Mesenchymal stem cell (in vitro differentiated cells and primary cell): ENCODE results near the gene ANKH.

Source experiments
- DNase-seq: peaks from one replicate; pipeline ENCODE4 v3.0.0-alpha.2; 2013
- H2AFZ ChIP-seq: one replicate; pipeline ENCODE4 v1.6.1; 2013; ENCODE audit warnings: low read depth, mild to moderate bottlenecking, control low read depth, inconsistent platforms, low read length, moderate library complexity
- H2AK5ac ChIP-seq: 2 replicates; pipeline ENCODE4 v1.6.1; 2013; ENCODE audit warnings: low read length, moderate library complexity, mild to moderate bottlenecking, inconsistent platforms; ENCODE audit not compliant: severe bottlenecking
- H2BK120ac ChIP-seq: one replicate; pipeline ENCODE4 v1.6.1; 2013; ENCODE audit warnings: low read depth, mild to moderate bottlenecking, inconsistent platforms, low read length, moderate library complexity
- H2BK12ac ChIP-seq, 2 experiments: one replicate each; pipeline ENCODE4 v1.6.1; 2013; ENCODE audit warnings: inconsistent platforms in 2 of 2, low read length in 2 of 2, mild to moderate bottlenecking in 2 of 2, moderate library complexity in 2 of 2, control low read depth in 1 of 2
- H2BK15ac ChIP-seq: one replicate; pipeline ENCODE4 v1.6.1; 2013; ENCODE audit warnings: mild to moderate bottlenecking, low read depth, inconsistent platforms; ENCODE audit not compliant: poor library complexity, severe bottlenecking
- H2BK5ac ChIP-seq: 2 replicates; pipeline ENCODE4 v1.6.1; 2013; ENCODE audit warnings: low read depth, mild to moderate bottlenecking, low read length, control low read depth, inconsistent platforms; ENCODE audit not compliant: poor library complexity, severe bottlenecking
- H3K14ac ChIP-seq, 2 experiments: one replicate each; pipeline ENCODE4 v1.6.1; 2013; ENCODE audit warnings: inconsistent platforms in 2 of 2, low read length in 2 of 2, control low read depth in 1 of 2, mild to moderate bottlenecking in 1 of 2, moderate library complexity in 1 of 2
- H3K18ac ChIP-seq, 2 experiments: one replicate each; pipeline ENCODE4 v1.6.1; 2013; ENCODE audit warnings: inconsistent platforms in 2 of 2, low read length in 2 of 2, control low read depth in 1 of 2, low read depth in 1 of 2, mild to moderate bottlenecking in 1 of 2
- H3K23ac ChIP-seq, 2 experiments: one replicate each; pipeline ENCODE4 v1.6.1; 2013; ENCODE audit warnings: inconsistent platforms in 2 of 2, low read length in 2 of 2, mild to moderate bottlenecking in 2 of 2, moderate library complexity in 2 of 2, control low read depth in 1 of 2
- H3K27ac ChIP-seq: 2 replicates; pipeline ENCODE4 v1.5.1; 2013; ENCODE audit warnings: mild to moderate bottlenecking, moderate library complexity, low read length, control low read depth, inconsistent platforms; ENCODE audit not compliant: poor library complexity, severe bottlenecking
- H3K27me3 ChIP-seq, 2 experiments: 2 replicates each; pipeline versions ENCODE4 v1.6.1 to v1.7.0; 2013; ENCODE audit warnings: low read length in 2 of 2, mild to moderate bottlenecking in 2 of 2, moderate library complexity in 2 of 2, control low read depth in 1 of 2, inconsistent platforms in 1 of 2; ENCODE audit not compliant: control insufficient read depth in 1 of 2, insufficient read depth in 1 of 2
- H3K36me3 ChIP-seq, 2 experiments: 2 replicates each; pipeline versions ENCODE4 v1.6.1 to v1.7.0; 2013; ENCODE audit warnings: low read length in 2 of 2, control low read depth in 1 of 2, inconsistent platforms in 1 of 2, low read depth in 1 of 2, mild to moderate bottlenecking in 1 of 2; ENCODE audit not compliant: insufficient read depth in 2 of 2, control insufficient read depth in 1 of 2
- H3K4ac ChIP-seq, 2 experiments: one replicate each; pipeline ENCODE4 v1.6.1; 2013; ENCODE audit warnings: inconsistent platforms in 2 of 2, low read length in 2 of 2, mild to moderate bottlenecking in 2 of 2, moderate library complexity in 2 of 2, control low read depth in 1 of 2, low read depth in 1 of 2
- H3K4me1 ChIP-seq: 2 replicates; pipeline ENCODE4 v1.6.1; 2013; ENCODE audit warnings: low read depth, low read length, control low read depth; ENCODE audit not compliant: control insufficient read depth, insufficient read depth
- H3K4me2 ChIP-seq: 2 replicates; pipeline ENCODE4 v1.6.1; 2013; ENCODE audit warnings: low read length, mild to moderate bottlenecking, inconsistent platforms; ENCODE audit not compliant: poor library complexity, severe bottlenecking
- H3K4me3 ChIP-seq, 2 experiments: 2 replicates each; pipeline versions ENCODE4 v1.5.1 to v1.7.0; 2013; ENCODE audit warnings: low read length in 2 of 2, mild to moderate bottlenecking in 2 of 2, control low read depth in 1 of 2, low read depth in 1 of 2; ENCODE audit not compliant: insufficient read depth in 1 of 2
- H3K79me1 ChIP-seq: replicated peaks from 2 replicates; pipeline ENCODE4 v1.6.1; 2013; ENCODE audit warnings: mild to moderate bottlenecking, control low read depth, low read length, inconsistent platforms; ENCODE audit not compliant: poor library complexity, severe bottlenecking
- H3K9ac ChIP-seq: 2 replicates; pipeline ENCODE4 v1.7.0; 2013; ENCODE audit warnings: mild to moderate bottlenecking, low read length, moderate library complexity
- H3K9me3 ChIP-seq: 2 replicates; pipeline ENCODE4 v1.7.0; 2013; ENCODE audit warnings: mild to moderate bottlenecking, low read length; ENCODE audit not compliant: control insufficient read depth
- H4K8ac ChIP-seq: one replicate; pipeline ENCODE4 v1.6.1; 2013; ENCODE audit warnings: inconsistent platforms, mild to moderate bottlenecking, low read length, moderate library complexity
- H4K91ac ChIP-seq: one replicate; pipeline ENCODE4 v1.6.1; 2013; ENCODE audit warnings: mild to moderate bottlenecking, low read length, inconsistent platforms
- WGBS: methylation state at CpG from one replicate; pipeline ENCODE4 v1.1.7; 2013; ENCODE audit warnings: mixed read lengths; 5-methylcytosine and 5-hydroxymethylcytosine counted together

ANKH gene

DNA sequence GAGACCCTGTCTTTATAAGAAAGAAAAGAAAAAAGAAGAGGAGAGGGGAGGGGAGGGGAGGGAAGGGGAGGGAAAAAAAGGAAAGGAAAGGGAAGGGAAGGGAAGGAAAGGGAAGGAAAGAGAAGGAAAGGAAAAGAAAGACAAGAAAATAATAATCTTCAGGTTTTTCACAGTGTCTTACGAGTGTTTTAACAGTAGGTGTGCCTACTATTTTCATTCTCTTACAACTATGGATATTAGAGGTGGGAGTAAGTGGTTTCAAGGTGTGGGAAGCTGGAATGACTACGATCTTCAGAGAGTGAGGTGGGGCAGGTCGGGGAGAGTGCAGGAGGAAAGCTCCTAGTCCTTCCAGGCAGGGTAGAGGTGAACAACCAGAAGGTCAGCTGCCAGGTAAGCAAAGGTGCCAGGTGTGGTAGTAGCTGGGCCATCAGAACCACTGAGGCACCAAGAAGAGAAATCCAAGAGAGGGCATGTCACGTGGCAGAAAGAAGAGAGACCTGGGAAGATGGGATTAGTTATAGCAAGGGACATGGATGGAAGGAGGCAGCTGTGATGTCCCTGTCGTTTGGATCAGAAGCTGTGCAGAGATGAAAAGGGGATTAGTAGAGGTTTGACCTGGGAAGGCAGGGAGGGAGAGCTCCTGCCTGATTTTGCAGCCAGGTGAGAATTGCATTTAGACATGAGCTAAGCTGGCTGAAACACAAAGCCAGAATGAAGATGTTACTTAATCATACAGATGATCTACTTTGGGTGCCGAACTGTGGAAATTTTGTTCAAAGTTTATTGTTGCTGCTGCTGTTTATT lies 111.6 kb downstream of the ANKH start:
- Histone ChIP-seq H2AK5ac (no peak overlapping the region), H3K4me3 (no peak overlapping the region), H3K14ac (no peak overlapping the region), H3K9ac (no peak overlapping the region), H3K18ac (no peak overlapping the region), H2AFZ (no peak overlapping the region), H2BK15ac (no peak overlapping the region), H3K9me3 (no peaks in the 10 kb centered on the region), H3K27me3 (no peaks in the 10 kb centered on the region), H3K4me2 (no peak overlapping the region), H2BK120ac (no peak overlapping the region), H3K23ac (no peak overlapping the region), H3K4ac (no peak overlapping the region), H4K8ac (no peak overlapping the region), H4K91ac (no peak overlapping the region), H2BK5ac (no peak overlapping the region), H3K27ac (no peak overlapping the region), H3K4me1 (no peaks in the 10 kb centered on the region), H2BK12ac (no peak overlapping the region), H3K79me1 (no peaks in the 10 kb centered on the region), H3K36me3 (peaks cover 0 to 56% of the 10 kb centered on the region in 2 experiments)
- WGBS = 69% methylated on average over 5 of the region's 6 CpGs
- DNase-seq = no peak

DNA sequence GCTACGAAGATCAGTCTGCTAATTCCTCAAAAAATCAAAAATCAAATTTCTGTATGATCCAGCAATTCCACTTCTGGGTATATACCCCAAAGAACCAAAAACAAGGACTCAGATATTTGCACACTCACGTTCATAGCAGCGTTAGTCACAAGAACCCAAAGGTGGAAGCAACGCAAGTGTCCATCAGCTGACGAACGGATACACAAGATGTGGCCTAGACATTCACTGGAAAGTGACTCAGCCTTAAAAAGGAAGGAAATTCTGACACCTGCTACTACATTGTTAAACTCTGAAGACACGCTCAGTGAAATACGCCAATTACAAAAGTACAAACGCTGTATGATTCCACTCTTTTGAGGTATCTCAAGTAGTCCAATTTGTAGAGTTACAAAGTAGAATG lies 113.7 kb downstream of the ANKH start:
- no peak for DNase-seq
- Histone ChIP-seq H3K4ac (no peak overlapping the region), H2AK5ac (no peak overlapping the region), H3K9ac (no peak overlapping the region), H3K14ac (no peak overlapping the region), H2BK120ac (no peak overlapping the region), H3K79me1 (no peaks in the 10 kb centered on the region), H2AFZ (no peak overlapping the region), H2BK12ac (no peak overlapping the region), H3K9me3 (no peaks in the 10 kb centered on the region), H3K36me3 (peaks cover 0 to 65% of the 10 kb centered on the region in 2 experiments), H2BK5ac (no peak overlapping the region), H2BK15ac (no peak overlapping the region), H3K27me3 (no peaks in the 10 kb centered on the region), H3K18ac (no peak overlapping the region), H3K23ac (no peak overlapping the region), H3K4me3 (no peak overlapping the region), H4K91ac (no peak overlapping the region), H4K8ac (no peak overlapping the region), H3K27ac (no peak overlapping the region), H3K4me1 (no peaks in the 10 kb centered on the region), H3K4me2 (no peak overlapping the region)
- WGBS = 96% methylated on average over 9 of the region's 9 CpGs

DNA sequence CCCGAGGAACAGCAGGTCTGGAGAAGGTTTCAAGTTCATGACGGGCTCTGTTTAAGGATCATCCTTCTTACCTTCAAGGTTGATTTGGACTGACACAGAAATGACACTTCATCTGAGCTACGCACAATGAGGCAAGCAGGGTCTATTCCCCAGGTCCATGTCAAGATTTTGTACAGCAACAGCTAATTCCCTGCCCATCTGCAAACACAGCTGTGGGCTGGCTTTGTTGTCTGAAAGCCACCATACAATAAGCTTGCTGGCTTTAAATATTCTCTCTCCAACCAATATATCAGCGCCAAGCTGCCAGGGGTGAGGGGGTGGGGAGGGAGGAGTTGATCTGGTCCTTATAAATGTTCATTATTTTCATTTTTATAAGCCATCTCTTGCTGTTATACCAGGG lies 115.1 kb downstream of the ANKH start:
- no peak overlapping the region for H3K23ac ChIP-seq
- no peak overlapping the region for H3K18ac ChIP-seq
- no peak overlapping the region for H4K91ac ChIP-seq
- H3K9ac ChIP-seq = no peak overlapping the region
- no peaks in the 10 kb centered on the region for H3K79me1 ChIP-seq
- no peak overlapping the region for H3K27ac ChIP-seq
- no peak overlapping the region for H3K4ac ChIP-seq
- no peak overlapping the region for H2AK5ac ChIP-seq
- no peak for DNase-seq
- H3K4me1 ChIP-seq = no peaks in the 10 kb centered on the region
- no peak overlapping the region for H2BK15ac ChIP-seq
- no peak overlapping the region for H2BK12ac ChIP-seq
- no peak overlapping the region for H2BK120ac ChIP-seq
- H3K36me3 ChIP-seq = peaks cover 0 to 75% of the 10 kb centered on the region in 2 experiments
- no peaks in the 10 kb centered on the region for H3K27me3 ChIP-seq
- WGBS = 95% methylated on average over 3 of the region's 4 CpGs
- H3K4me3 ChIP-seq = no peak overlapping the region
- H3K9me3 ChIP-seq = no peaks in the 10 kb centered on the region
- H2BK5ac ChIP-seq = no peak overlapping the region
- no peak overlapping the region for H4K8ac ChIP-seq
- H3K4me2 ChIP-seq = no peak overlapping the region
- H3K14ac ChIP-seq = no peak overlapping the region
- H2AFZ ChIP-seq = no peak overlapping the region

DNA sequence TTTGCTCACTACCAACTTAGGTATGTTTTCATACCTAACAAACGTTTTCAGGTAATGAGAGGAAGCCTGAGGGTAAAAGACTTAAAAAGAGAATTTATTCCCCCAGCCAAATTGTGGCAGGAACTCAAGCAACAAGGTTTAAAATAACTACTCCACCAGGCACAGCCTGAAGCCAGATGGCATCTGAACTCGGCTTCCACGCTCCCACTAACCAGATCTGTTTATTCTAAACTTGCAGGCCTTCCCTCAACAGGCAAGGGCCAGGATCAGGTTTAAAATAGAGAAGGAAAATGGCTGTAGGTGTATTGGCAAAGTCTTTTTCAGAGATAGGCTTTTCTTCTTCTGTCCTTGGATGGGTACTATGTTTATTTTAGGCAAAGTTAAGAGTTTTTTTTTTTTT lies 117.6 kb downstream of the ANKH start:
- no peak overlapping the region for H2BK12ac ChIP-seq
- no peak overlapping the region for H3K9ac ChIP-seq
- H3K4me3 ChIP-seq = no peak overlapping the region
- no peaks in the 10 kb centered on the region for H3K9me3 ChIP-seq
- 40% methylated on average over 1 of the region's 3 CpGs for WGBS
- H3K27ac ChIP-seq = no peak overlapping the region
- H4K8ac ChIP-seq = no peak overlapping the region
- no peaks in the 10 kb centered on the region for H3K27me3 ChIP-seq
- H3K23ac ChIP-seq = no peak overlapping the region
- no peak overlapping the region for H2AK5ac ChIP-seq
- no peak overlapping the region for H3K4me2 ChIP-seq
- H3K36me3 ChIP-seq = peaks cover 0 to 88% of the 10 kb centered on the region in 2 experiments
- no peak overlapping the region for H4K91ac ChIP-seq
- no peak overlapping the region for H2BK120ac ChIP-seq
- no peak for DNase-seq
- no peaks in the 10 kb centered on the region for H3K79me1 ChIP-seq
- no peak overlapping the region for H3K14ac ChIP-seq
- H3K4me1 ChIP-seq = no peaks in the 10 kb centered on the region
- no peak overlapping the region for H3K4ac ChIP-seq
- H2BK15ac ChIP-seq = no peak overlapping the region
- H2BK5ac ChIP-seq = no peak overlapping the region
- H2AFZ ChIP-seq = no peak overlapping the region
- H3K18ac ChIP-seq = no peak overlapping the region
